ENCODE results near the gene FFAR1. TPM values are rescaled to one million over a fixed set of nuclear protein-coding genes. Genes with fewer than 3 reads are reported as not detected.
"Not testable (repeated sequence)": the region's sequence is repeated elsewhere in the genome, so short reads cannot be mapped to it uniquely, and the experiment has no call there.

The FFAR1 gene
- total RNA-seq, 2 experiments from 2014 or later = 9.8 to 11.4 TPM

GRCh38 chr19:35354898-35355297 lies 7.2 kb downstream of the FFAR1 start:
- intact Hi-C loops (cut with micrococcal nuclease; ENCODE audit: unreplicated experiment) = no loop called here
- Histone ChIP-seq H3K9me2 (ENCODE audit: insufficient read depth, low read length) (no peaks in the 10 kb centered on the region), H4K20me1 (ENCODE audit: insufficient read depth, low read length) (no peaks in the 10 kb centered on the region), H3K36me3 (ENCODE audit: insufficient read depth, low read length) (peaks cover 4% of the 10 kb centered on the region; the same call in 1 of the 2 replicates), H3K9me3 (ENCODE audit: low read length) (no peaks in the 10 kb centered on the region), H3K4me3 (ENCODE audit: low read depth, low read length, poor library complexity, severe bottlenecking) (no peak overlapping the region), H2AFZ (ENCODE audit: low read length) (no peak overlapping the region), H3K4me1 (ENCODE audit: insufficient read depth, low read length, poor library complexity, severe bottlenecking) (peaks cover 37% of the 10 kb centered on the region), H3K79me2 (ENCODE audit: insufficient read depth, low read depth, low read length) (no peaks in the 10 kb centered on the region), H3K27ac (ENCODE audit: low read depth, low read length, poor library complexity, severe bottlenecking) (no peak overlapping the region), H3K4me2 (ENCODE audit: low read length) (no peak overlapping the region)
- ChIA-PET CTCF (ENCODE audit: unreplicated experiment) (no interaction called here), POLR2A (interaction anchor here (0.6 kb wide), 1 partner anchor 211 kb away, joined by 4 read pairs; no protein-coding TSS in a partner anchor)
- TF ChIP-seq EZH2phosphoT487 (IDR thresholded peaks at IDR 0.05; ENCODE audit: borderline replicate concordance, low read depth, low read length) (no peak), CTCF (conservative IDR thresholded peaks at IDR 0.05; ENCODE audit: low read length) (no peak)
- DNase-seq (ENCODE audit: low spot score) = no peak
- no TSS peak for BruUV-seq (replicated peaks)

GRCh38 chr19:35355791-35356460 lies 8.2 kb downstream of the FFAR1 start:
- Histone ChIP-seq H2AFZ (ENCODE audit: low read length) (no peak overlapping the region), H3K79me2 (ENCODE audit: insufficient read depth, low read depth, low read length) (no peaks in the 10 kb centered on the region), H3K4me1 (ENCODE audit: insufficient read depth, low read length, poor library complexity, severe bottlenecking) (peaks cover 26% of the 10 kb centered on the region), H3K4me2 (ENCODE audit: low read length) (no peak overlapping the region), H3K4me3 (ENCODE audit: low read depth, low read length, poor library complexity, severe bottlenecking) (no peak overlapping the region), H3K36me3 (ENCODE audit: insufficient read depth, low read length) (peaks cover 4% of the 10 kb centered on the region; the same call in 1 of the 2 replicates), H3K9me2 (ENCODE audit: insufficient read depth, low read length) (no peaks in the 10 kb centered on the region), H4K20me1 (ENCODE audit: insufficient read depth, low read length) (no peaks in the 10 kb centered on the region), H3K27ac (ENCODE audit: low read depth, low read length, poor library complexity, severe bottlenecking) (no peak overlapping the region), H3K9me3 (ENCODE audit: low read length) (no peaks in the 10 kb centered on the region)
- ChIA-PET CTCF (ENCODE audit: unreplicated experiment) (no interaction called here), POLR2A (interaction anchor here (1.8 kb wide), 1 partner anchor 103 kb away, joined by 4 read pairs; no protein-coding TSS in a partner anchor)
- intact Hi-C loops (cut with micrococcal nuclease; ENCODE audit: unreplicated experiment) = no loop called here
- BruUV-seq (replicated peaks) = no TSS peak
- DNase-seq (ENCODE audit: low spot score) = no peak
- no peak for TF ChIP-seq EZH2phosphoT487 (IDR thresholded peaks at IDR 0.05; ENCODE audit: borderline replicate concordance, low read depth, low read length)
- no peak for TF ChIP-seq CTCF (conservative IDR thresholded peaks at IDR 0.05; ENCODE audit: low read length)

GRCh38 chr19:35357867-35358573 lies 10.3 kb downstream of the FFAR1 start, which contains the start of gene FFAR3:
FFAR3 (plus strand) TSS chr19:35358460; CDS start chr19:35358891, 431 bp downstream.
- ChIA-PET POLR2A (no interaction called here), CTCF (ENCODE audit: unreplicated experiment) (no interaction called here)
- Histone ChIP-seq H3K27ac (ENCODE audit: low read depth, low read length, poor library complexity, severe bottlenecking) (no peak within 1 kb of the TSS), H3K4me1 (ENCODE audit: insufficient read depth, low read length, poor library complexity, severe bottlenecking) (peaks cover 9% of the 10 kb centered on the region), H4K20me1 (ENCODE audit: insufficient read depth, low read length) (no peaks in the 10 kb centered on the region), H3K9me2 (ENCODE audit: insufficient read depth, low read length) (no peaks in the 10 kb centered on the region), H3K4me2 (ENCODE audit: low read length) (no peak within 1 kb of the TSS), H3K4me3 (ENCODE audit: low read depth, low read length, poor library complexity, severe bottlenecking) (no peak within 1 kb of the TSS), H3K36me3 (ENCODE audit: insufficient read depth, low read length) (peaks cover 4% of the 10 kb centered on the region; the same call in 1 of the 2 replicates), H2AFZ (ENCODE audit: low read length) (no peak within 1 kb of the TSS), H3K79me2 (ENCODE audit: insufficient read depth, low read depth, low read length) (no peaks in the 10 kb centered on the region), H3K9me3 (ENCODE audit: low read length) (no peaks in the 10 kb centered on the region)
- no TSS peak for BruUV-seq (replicated peaks)
- TF ChIP-seq EZH2phosphoT487 (IDR thresholded peaks at IDR 0.05; ENCODE audit: borderline replicate concordance, low read depth, low read length) (no peak), CTCF (conservative IDR thresholded peaks at IDR 0.05; ENCODE audit: low read length) (no peak)
- DNase-seq (ENCODE audit: low spot score) = no peak
- intact Hi-C loops (cut with micrococcal nuclease; ENCODE audit: unreplicated experiment) = no loop called here

- CTCF ChIA-PET (ENCODE audit: unreplicated experiment); H3K4me2 ChIP-seq (ENCODE audit: low read length); H3K79me2 ChIP-seq (ENCODE audit: insufficient read depth, low read depth, low read length); H3K4me3 ChIP-seq (ENCODE audit: low read depth, low read length, poor library complexity, severe bottlenecking); H3K4me1 ChIP-seq (ENCODE audit: insufficient read depth, low read length, poor library complexity, severe bottlenecking); H2AFZ ChIP-seq (ENCODE audit: low read length); H3K9me2 ChIP-seq (ENCODE audit: insufficient read depth, low read length); BruUV-seq (replicated peaks); DNase-seq (ENCODE audit: low spot score); H3K27ac ChIP-seq (ENCODE audit: low read depth, low read length, poor library complexity, severe bottlenecking); H3K9me3 ChIP-seq (ENCODE audit: low read length); intact Hi-C loops (cut with micrococcal nuclease; ENCODE audit: unreplicated experiment); POLR2A ChIA-PET; H3K36me3 ChIP-seq (ENCODE audit: insufficient read depth, low read length); H4K20me1 ChIP-seq (ENCODE audit: insufficient read depth, low read length): not testable (repeated sequence)
These were observed 11.1 kb downstream of the FFAR1 start for GRCh38 chr19:35358834-35359233.
